Vagina (tissue), 2 donors: Measurements from ENCODE around the gene DLL1. TPM values are rescaled to one million over a fixed set of nuclear protein-coding genes. Genes with fewer than 3 reads are reported as not detected.

Source experiments
- DNase-seq, 2 donors: peaks; one replicate each; pipeline ENCODE4 v3.0.0-alpha.2; 2017; ENCODE audit errors: extremely low spot score in 2 of 2
- H3K27ac ChIP-seq: fragments of 200-600 bp; sonication (generic); one replicate; pipeline ENCODE4 v1.5.1; 2019
- H3K27me3 ChIP-seq: fragments of 200-600 bp; sonication (generic); one replicate; pipeline ENCODE4 v1.5.1; 2019
- H3K36me3 ChIP-seq, 2 donors: fragments of 200-600 bp; sonication (generic); one replicate each; pipeline ENCODE4 v1.5.1; 2017 to 2019
- H3K4me1 ChIP-seq: fragments of 200-600 bp; sonication (generic); one replicate; pipeline ENCODE4 v1.5.1; 2019
- H3K4me3 ChIP-seq, 2 donors: fragments of 200-600 bp; sonication (generic); 1 replicate in 1 of 2; 2 replicates in 1 of 2; pipeline ENCODE4 v1.5.1; 2016 to 2019
- H3K9me3 ChIP-seq: fragments of 200-600 bp; sonication (generic); one replicate; pipeline ENCODE4 v1.5.1; 2019
- POLR2A ChIP-seq, 2 donors: fragments of 450-650 bp; IDR thresholded peaks; one replicate each; pipeline ENCODE4 v1.6.1; 2017; ENCODE audit warnings: antibody characterized with exemption in 2 of 2, mild to moderate bottlenecking in 2 of 2, moderate library complexity in 2 of 2
- POLR2AphosphoS5 ChIP-seq, 2 donors: sonication (generic); formaldehyde crosslinking; IDR thresholded peaks; one replicate each; pipeline ENCODE4 v1.9.0; 2017; ENCODE audit warnings: antibody characterized with exemption in 2 of 2, mild to moderate bottlenecking in 2 of 2, low read depth in 1 of 2; ENCODE audit not compliant: insufficient read depth in 1 of 2
- intact Hi-C: fragments of 100-400 bp; cut with DNase I; formaldehyde crosslinking; loops from one replicate; pipeline ENCODE4 v1.15.1; 2023
- total RNA-seq: library from RNA; depleted of rRNA; stranded (reverse); fragments of >200 nt; gene quantifications from one replicate; pipeline ENCODE4 v1.2.3, GENCODE V29; 2016
- TF ChIP-seq, protein P1 (sequence below), 3 experiments: fragments of 450-650 bp in 2 of 3; fragments of 200-600 bp in 1 of 3; sonication (generic) in 1 of 3; IDR thresholded peaks; one replicate each; pipeline ENCODE4 v1.5.1; 2017 to 2019; ENCODE audit warnings: antibody characterized with exemption in 3 of 3, mild to moderate bottlenecking in 2 of 3, moderate library complexity in 2 of 3

Gene DLL1
- total RNA-seq, 1 donor from 2014 or later: 43.5 TPM

DNA sequence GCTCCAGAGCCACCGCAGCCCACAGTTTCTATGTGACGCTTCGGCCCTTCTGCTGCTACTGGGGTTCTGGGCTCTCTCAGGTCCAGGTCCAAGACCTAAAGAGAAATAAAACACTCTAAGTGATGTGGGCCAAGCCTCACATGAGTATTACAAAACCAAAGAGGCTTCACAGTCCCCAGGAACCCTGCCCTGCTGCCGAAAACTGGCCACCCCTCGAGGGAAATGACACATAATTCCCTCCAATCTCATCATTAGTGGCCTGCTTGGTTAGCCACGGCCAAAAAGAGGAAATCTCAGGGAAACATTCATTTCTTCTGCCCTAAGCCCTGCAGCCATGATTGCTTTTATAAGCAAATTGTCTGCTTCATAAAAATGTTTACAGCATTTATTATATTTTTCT is 32.5 kb downstream of the DLL1 start:
- no peaks in the 10 kb centered on the region for H3K36me3 ChIP-seq
- no peaks in the 10 kb centered on the region for H3K4me1 ChIP-seq
- DNase-seq: no peak
- TF ChIP-seq POLR2AphosphoS5 (IDR thresholded peaks at IDR 0.05; ENCODE audit: insufficient read depth in 1 of 2, low read depth in 1 of 2) (no peak), POLR2A (IDR thresholded peaks at IDR 0.05) (no peak)
- TF ChIP-seq, protein P1, sequence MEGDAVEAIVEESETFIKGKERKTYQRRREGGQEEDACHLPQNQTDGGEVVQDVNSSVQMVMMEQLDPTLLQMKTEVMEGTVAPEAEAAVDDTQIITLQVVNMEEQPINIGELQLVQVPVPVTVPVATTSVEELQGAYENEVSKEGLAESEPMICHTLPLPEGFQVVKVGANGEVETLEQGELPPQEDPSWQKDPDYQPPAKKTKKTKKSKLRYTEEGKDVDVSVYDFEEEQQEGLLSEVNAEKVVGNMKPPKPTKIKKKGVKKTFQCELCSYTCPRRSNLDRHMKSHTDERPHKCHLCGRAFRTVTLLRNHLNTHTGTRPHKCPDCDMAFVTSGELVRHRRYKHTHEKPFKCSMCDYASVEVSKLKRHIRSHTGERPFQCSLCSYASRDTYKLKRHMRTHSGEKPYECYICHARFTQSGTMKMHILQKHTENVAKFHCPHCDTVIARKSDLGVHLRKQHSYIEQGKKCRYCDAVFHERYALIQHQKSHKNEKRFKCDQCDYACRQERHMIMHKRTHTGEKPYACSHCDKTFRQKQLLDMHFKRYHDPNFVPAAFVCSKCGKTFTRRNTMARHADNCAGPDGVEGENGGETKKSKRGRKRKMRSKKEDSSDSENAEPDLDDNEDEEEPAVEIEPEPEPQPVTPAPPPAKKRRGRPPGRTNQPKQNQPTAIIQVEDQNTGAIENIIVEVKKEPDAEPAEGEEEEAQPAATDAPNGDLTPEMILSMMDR (IDR thresholded peaks at IDR 0.05): no peak
- H3K27ac ChIP-seq: peak overlapping the region; percentile 37
- H3K9me3 ChIP-seq: no peaks in the 10 kb centered on the region
- H3K4me3 ChIP-seq: no peak overlapping the region
- intact Hi-C loops: no loop called here
- no peaks in the 10 kb centered on the region for H3K27me3 ChIP-seq

- no peak overlapping the region for H3K4me3 ChIP-seq
- H3K27ac ChIP-seq: peak overlapping the region; percentile 37
- H3K9me3 ChIP-seq: no peaks in the 10 kb centered on the region
- no peak for TF ChIP-seq POLR2AphosphoS5 (IDR thresholded peaks at IDR 0.05; ENCODE audit: insufficient read depth in 1 of 2, low read depth in 1 of 2)
- TF ChIP-seq POLR2A (IDR thresholded peaks at IDR 0.05): no peak
- TF ChIP-seq, protein P1 (IDR thresholded peaks at IDR 0.05): no peak
- no peak for DNase-seq
- no peaks in the 10 kb centered on the region for H3K27me3 ChIP-seq
- H3K36me3 ChIP-seq: no peaks in the 10 kb centered on the region
- peaks cover under 1% of the 10 kb centered on the region for H3K4me1 ChIP-seq
- intact Hi-C loops: no loop called here
Measured at GRCh38 chr6:170257376-170257775, 33.5 kb downstream of the DLL1 start.

DNA sequence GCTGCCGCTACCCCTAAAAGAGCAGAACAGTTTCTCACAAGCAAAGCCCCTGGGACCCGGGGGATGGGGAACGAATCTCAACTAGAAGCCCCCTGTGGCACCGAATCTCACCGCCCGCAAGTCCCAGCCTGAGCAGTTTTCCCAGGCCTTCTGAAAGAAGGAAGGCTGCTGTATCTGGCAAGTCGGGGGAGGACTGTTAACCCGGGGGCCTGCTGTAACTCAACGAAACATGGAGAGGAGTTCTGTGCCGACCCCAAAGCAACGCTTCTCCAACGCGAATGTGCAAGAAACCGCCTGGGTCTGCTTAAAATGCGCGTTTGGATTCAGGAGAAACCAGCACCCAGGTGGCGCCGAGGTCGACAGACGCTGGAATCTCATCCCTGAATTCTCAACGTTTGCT is 34.2 kb downstream of the DLL1 start:
- Histone ChIP-seq H3K27me3 (no peaks in the 10 kb centered on the region), H3K4me3 (no peak overlapping the region), H3K9me3 (no peaks in the 10 kb centered on the region), H3K27ac (no peak overlapping the region), H3K36me3 (no peaks in the 10 kb centered on the region), H3K4me1 (peaks cover 8% of the 10 kb centered on the region)
- DNase-seq: no peak
- TF ChIP-seq, protein P1 (IDR thresholded peaks at IDR 0.05): no peak
- no peak for TF ChIP-seq POLR2AphosphoS5 (IDR thresholded peaks at IDR 0.05; ENCODE audit: insufficient read depth in 1 of 2, low read depth in 1 of 2)
- TF ChIP-seq POLR2A (IDR thresholded peaks at IDR 0.05): no peak
- intact Hi-C loops: no loop called here

- H3K27ac ChIP-seq: no peak overlapping the region
- DNase-seq: no peak
- H3K4me1 ChIP-seq: peaks cover 13% of the 10 kb centered on the region
- no peak overlapping the region for H3K4me3 ChIP-seq
- no peaks in the 10 kb centered on the region for H3K36me3 ChIP-seq
- H3K9me3 ChIP-seq: no peaks in the 10 kb centered on the region
- intact Hi-C loops: no loop called here
- H3K27me3 ChIP-seq: no peaks in the 10 kb centered on the region
- TF ChIP-seq, protein P1 (IDR thresholded peaks at IDR 0.05): no peak
- TF ChIP-seq POLR2AphosphoS5 (IDR thresholded peaks at IDR 0.05; ENCODE audit: insufficient read depth in 1 of 2, low read depth in 1 of 2) (no peak), POLR2A (IDR thresholded peaks at IDR 0.05) (no peak)
Measured at GRCh38 chr6:170255426-170256125, 35.3 kb downstream of the DLL1 start.
